ENCODE measurements around the gene VPS37C. TPM values are rescaled to one million over a fixed set of nuclear protein-coding genes. Genes with fewer than 3 reads are reported as not detected.

VPS37C gene
- total and polyA plus RNA-seq, 4 donors, result 14.8 to 35.8 (median 22.3) TPM

DNA sequence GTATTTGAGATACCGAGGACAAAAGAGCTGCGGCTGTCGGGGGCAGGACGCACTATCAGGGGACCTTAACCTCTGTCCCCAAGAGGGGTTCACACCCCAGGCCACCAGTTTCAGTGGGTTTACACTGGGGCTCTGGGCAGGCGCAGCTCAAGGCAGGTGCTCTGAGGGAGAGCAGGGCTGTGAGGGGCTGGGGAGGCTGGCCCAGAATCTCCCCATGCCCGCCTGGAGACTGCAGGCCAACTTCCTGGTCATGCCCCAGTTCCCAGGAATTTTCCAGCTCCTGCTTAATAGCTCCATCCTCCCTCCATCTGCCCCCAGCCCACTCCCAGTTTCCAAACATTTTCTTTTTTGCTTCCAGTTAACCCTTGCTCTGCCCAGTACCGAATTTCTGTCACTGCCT is 34.5 kb upstream of the VPS37C start:
- Histone ChIP-seq H3K9ac (ENCODE audit: insufficient read depth in 1 of 2, low read length in 2 of 2) (no peak overlapping the region), H3K4me1 (ENCODE audit: control insufficient read depth in 5 of 5, insufficient read depth in 5 of 5, low read length in 5 of 5) (no peaks in the 10 kb centered on the region), H3K4me3 (no peak overlapping the region), H3K36me3 (ENCODE audit: control insufficient read depth in 4 of 4, insufficient read depth in 4 of 4, low read length in 4 of 4) (no peaks in the 10 kb centered on the region), H3K27me3 (ENCODE audit: control insufficient read depth in 3 of 3, insufficient read depth in 3 of 3, low read length in 2 of 3) (no peaks in the 10 kb centered on the region), H3K27ac (ENCODE audit: low read depth in 1 of 2, low read length in 1 of 2) (no peak overlapping the region), H3K9me3 (ENCODE audit: control insufficient read depth in 4 of 4, insufficient read depth in 3 of 4, low read length in 3 of 4) (peaks cover 0 to 14% (median 2%) of the 10 kb centered on the region in 4 donors)
- 84 to 87% methylated on average over 6 to 7 of the region's 7 CpGs for WGBS, 2 donors
- ATAC-seq (ENCODE audit: insufficient read depth, low FRiP score) (no peak), DNase-seq (no peak)
- no peak for TF ChIP-seq CTCF (IDR thresholded peaks at IDR 0.05; ENCODE audit: control extremely low read depth, extremely low read depth)

- ATAC-seq (ENCODE audit: insufficient read depth, low FRiP score) (no peak), DNase-seq (no peak)
- Histone ChIP-seq H3K9me3 (ENCODE audit: control insufficient read depth in 4 of 4, insufficient read depth in 3 of 4, low read length in 3 of 4) (peaks cover 0 to 14% (median 2%) of the 10 kb centered on the region in 4 donors), H3K27me3 (ENCODE audit: control insufficient read depth in 3 of 3, insufficient read depth in 3 of 3, low read length in 2 of 3) (no peaks in the 10 kb centered on the region), H3K9ac (ENCODE audit: insufficient read depth in 1 of 2, low read length in 2 of 2) (no peak overlapping the region), H3K4me1 (ENCODE audit: control insufficient read depth in 5 of 5, insufficient read depth in 5 of 5, low read length in 5 of 5) (no peaks in the 10 kb centered on the region), H3K36me3 (ENCODE audit: control insufficient read depth in 4 of 4, insufficient read depth in 4 of 4, low read length in 4 of 4) (no peaks in the 10 kb centered on the region), H3K4me3 (no peak overlapping the region), H3K27ac (ENCODE audit: low read depth in 1 of 2, low read length in 1 of 2) (no peak overlapping the region)
- TF ChIP-seq CTCF (IDR thresholded peaks at IDR 0.05; ENCODE audit: control extremely low read depth, extremely low read depth), result no peak
- 75 to 91% methylated on average over 7 of the region's 7 CpGs for WGBS, 2 donors
Measured at GRCh38 chr11:61194981-61195695, 33.9 kb upstream of the VPS37C start.

DNA sequence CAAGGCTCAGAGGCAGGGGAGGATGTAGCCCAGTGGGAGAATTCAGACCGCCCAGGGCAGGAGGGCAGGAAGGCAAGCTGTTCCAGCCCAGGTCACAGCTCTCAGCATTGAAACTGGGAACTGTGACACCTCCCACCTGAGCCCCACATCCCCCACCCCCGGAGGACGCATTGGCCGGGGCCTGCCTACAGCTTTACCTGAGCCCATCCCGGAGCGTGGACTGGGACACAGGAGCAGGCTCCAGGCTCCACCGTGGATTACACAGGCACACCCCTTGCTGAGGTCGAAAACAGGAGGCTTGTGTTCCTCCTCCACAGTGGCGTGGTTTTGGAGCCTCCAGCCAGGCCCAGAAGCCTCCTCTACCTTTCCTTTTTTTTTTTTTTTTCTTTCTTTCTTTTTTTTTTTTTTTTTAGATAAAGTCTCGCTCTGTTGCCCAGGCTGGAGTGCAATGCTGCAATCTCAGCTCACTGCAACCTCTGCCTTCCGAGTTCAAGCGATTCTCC is 33.0 kb upstream of the VPS37C start:
- ATAC-seq (ENCODE audit: insufficient read depth, low FRiP score), result no peak
- Histone ChIP-seq H3K4me3 (no peak overlapping the region), H3K9ac (ENCODE audit: insufficient read depth in 1 of 2, low read length in 2 of 2) (no peak overlapping the region), H3K27ac (ENCODE audit: low read depth in 1 of 2, low read length in 1 of 2) (no peak overlapping the region), H3K27me3 (ENCODE audit: control insufficient read depth in 3 of 3, insufficient read depth in 3 of 3, low read length in 2 of 3) (no peaks in the 10 kb centered on the region), H3K9me3 (ENCODE audit: control insufficient read depth in 4 of 4, insufficient read depth in 3 of 4, low read length in 3 of 4) (peaks cover 0 to 10% (median 2%) of the 10 kb centered on the region in 4 donors), H3K36me3 (ENCODE audit: control insufficient read depth in 4 of 4, insufficient read depth in 4 of 4, low read length in 4 of 4) (no peaks in the 10 kb centered on the region), H3K4me1 (ENCODE audit: control insufficient read depth in 5 of 5, insufficient read depth in 5 of 5, low read length in 5 of 5) (no peaks in the 10 kb centered on the region)
- no peak for DNase-seq
- WGBS, 2 donors, result 76 to 86% methylated on average over 12 of the region's 12 CpGs
- no peak for TF ChIP-seq CTCF (IDR thresholded peaks at IDR 0.05; ENCODE audit: control extremely low read depth, extremely low read depth)

All from lung (tissue), 12 donors.